Activated CD4-positive, CD25-positive, alpha-beta regulatory T cell treated with anti-CD3 and anti-CD28 coated beads, Interleukin-2, amount 50 U/mL, for 16 hours (primary cell): ENCODE data around the gene TRIM39.
"Not testable (repeated sequence)": the region's sequence is repeated elsewhere in the genome, so short reads cannot be mapped to it uniquely, and the experiment has no call there.

Experiments
- DNase-seq: peaks from one replicate; pipeline ENCODE4 v3.0.0-alpha.2; 2020; ENCODE audit warnings: low read depth, low spot score

Gene TRIM39

GRCh38 chr6:30326526-30327231 lies at the start of gene TRIM39:
Gene TRIM39, plus strand, starts transcription at chr6:30326927. Its CDS starts 2,391 bp downstream, at chr6:30329318.
- DNase-seq = peak; percentile 77

- DNase-seq = not testable (repeated sequence)
Measured at GRCh38 chr6:30280988-30281387, 45.7 kb upstream of the TRIM39 start.

GRCh38 chr6:30282522-30282921 lies 44.2 kb upstream of the TRIM39 start:
- no peak for DNase-seq

- no peak for DNase-seq
Measured at GRCh38 chr6:30283761-30284160, 43.0 kb upstream of the TRIM39 start.

GRCh38 chr6:30287139-30287538 lies 39.6 kb upstream of the TRIM39 start:
- no peak for DNase-seq

- no peak for DNase-seq
Measured at GRCh38 chr6:30295837-30296236, 30.9 kb upstream of the TRIM39 start.

GRCh38 chr6:30304002-30304401 lies 22.7 kb upstream of the TRIM39 start:
- no peak for DNase-seq

- no peak for DNase-seq
Measured at GRCh38 chr6:30311101-30311500, 15.6 kb upstream of the TRIM39 start.

- no peak for DNase-seq
Measured at GRCh38 chr6:30311671-30312070, 15.1 kb upstream of the TRIM39 start.

- no peak for DNase-seq
Measured at GRCh38 chr6:30312266-30312665, 14.5 kb upstream of the TRIM39 start.

GRCh38 chr6:30312676-30313321 lies 13.9 kb upstream of the TRIM39 start:
- no peak for DNase-seq

- no peak for DNase-seq
Measured at GRCh38 chr6:30315156-30315555, 11.6 kb upstream of the TRIM39 start.

GRCh38 chr6:30317913-30318589 lies 8.7 kb upstream of the TRIM39 start:
- DNase-seq = no peak

- DNase-seq = no peak
Measured at GRCh38 chr6:30319146-30319835, 7.4 kb upstream of the TRIM39 start.

GRCh38 chr6:30321692-30322388 lies 4.9 kb upstream of the TRIM39 start:
- DNase-seq = no peak

- DNase-seq = no peak
Measured at GRCh38 chr6:30322527-30323501, 3.9 kb upstream of the TRIM39 start.

GRCh38 chr6:30323806-30324205 lies 2.9 kb upstream of the TRIM39 start:
- DNase-seq = no peak

- peak; percentile 68 for DNase-seq
Measured at GRCh38 chr6:30325150-30325872, 1.4 kb upstream of the TRIM39 start.

GRCh38 chr6:30325873-30326525 lies 728 bp upstream of the TRIM39 start:
- DNase-seq = peak; percentile 53
